HG03039 (cell line): ENCODE measurements around the gene JTB.
"Not testable (repeated sequence)": the region's sequence is repeated elsewhere in the genome, so short reads cannot be mapped to it uniquely, and the experiment has no call there.

Source experiments
- ATAC-seq: cut with Tn5 transposase; IDR thresholded peaks from one replicate; pipeline ENCODE4 v1.9.1; 2021; ENCODE audit warnings: mild to moderate bottlenecking, moderate library complexity; ENCODE audit not compliant: unreplicated experiment

The JTB gene

GRCh38 chr1:153977250-153978240, at the start of gene JTB:
JTB (minus strand) TSS chr1:153977674; CDS start chr1:153977252, 422 bp downstream.
- ATAC-seq = peak; percentile 74

GRCh38 chr1:154019940-154020339, 42.5 kb upstream of the JTB start:
- no peak for ATAC-seq

- ATAC-seq = no peak
Observed at GRCh38 chr1:154019269-154019668, 41.8 kb upstream of the JTB start.

GRCh38 chr1:154014154-154014907, 36.9 kb upstream of the JTB start:
- ATAC-seq = no peak

- ATAC-seq = not testable (repeated sequence)
Observed at GRCh38 chr1:154012543-154012942, 35.1 kb upstream of the JTB start.

GRCh38 chr1:154012129-154012528, 34.7 kb upstream of the JTB start:
- no peak for ATAC-seq

GRCh38 chr1:154006136-154006535, 28.7 kb upstream of the JTB start:
- no peak for ATAC-seq

- ATAC-seq = no peak
Observed at GRCh38 chr1:154000420-154000819, 22.9 kb upstream of the JTB start.

GRCh38 chr1:153996882-153997281, 19.4 kb upstream of the JTB start:
- not testable (repeated sequence) for ATAC-seq

GRCh38 chr1:153995640-153996039, 18.2 kb upstream of the JTB start:
- no peak for ATAC-seq

GRCh38 chr1:153995202-153995601, 17.7 kb upstream of the JTB start:
- ATAC-seq = no peak

GRCh38 chr1:153991806-153992205, 14.3 kb upstream of the JTB start:
- no peak for ATAC-seq

GRCh38 chr1:153991151-153991630, 13.7 kb upstream of the JTB start:
- ATAC-seq = no peak

- ATAC-seq = peak; percentile 62
Observed at GRCh38 chr1:153990468-153991150, 13.1 kb upstream of the JTB start, which contains the start of gene RPS27. RPS27 (plus strand) TSS chr1:153990762; CDS start chr1:153990797, 35 bp downstream.

GRCh38 chr1:153987621-153988020, 10.1 kb upstream of the JTB start:
- ATAC-seq = no peak

- no peak for ATAC-seq
Observed at GRCh38 chr1:153985941-153986761, 8.7 kb upstream of the JTB start, which contains the start of gene RAB13. RAB13 (minus strand) TSS chr1:153986339; CDS start chr1:153986236, 103 bp downstream.

- no peak for ATAC-seq
Observed at GRCh38 chr1:153985341-153985912, 8.0 kb upstream of the JTB start.

- ATAC-seq = no peak
Observed at GRCh38 chr1:153984123-153984894, 6.8 kb upstream of the JTB start.

- not testable (repeated sequence) for ATAC-seq
Observed at GRCh38 chr1:153981735-153982134, 4.3 kb upstream of the JTB start.
